Right lobe of liver (tissue), 4 donors: Measurements from ENCODE around the gene ANO4.

Source experiments
- CTCF ChIP-seq, 4 donors: fragments of 200-600 bp in 3 of 4; fragments of 450-650 bp in 1 of 4; IDR thresholded peaks; one replicate each; pipeline versions ENCODE4 v1.5.1 to v1.8.0; 2016 to 2022; ENCODE audit warnings: antibody characterized with exemption in 4 of 4, mild to moderate bottlenecking in 2 of 4
- POLR2A ChIP-seq: fragments of 450-650 bp; IDR thresholded peaks from one replicate; pipeline ENCODE4 v1.6.1; 2017; ENCODE audit warnings: antibody characterized with exemption, mild to moderate bottlenecking
- donor health status: DM: no; HTN: no; CAD: no.
- donor health status: DM: no; HTN: no; CAD: no.
- donor health status: DM: no; HTN: yes; CAD: no.

- TF ChIP-seq CTCF (IDR thresholded peaks at IDR 0.05) (no peak), POLR2A (no peak)
Observed at GRCh38 chr12:100875156-100875555, 80.6 kb downstream of the ANO4 start.
